ENCODE results near the gene CCSER1.

GRCh38 chr4:90122355-90122748 lies 4.8 kb upstream of the CCSER1 start:
- TF ChIP-seq GABPA (IDR thresholded peaks at IDR 0.05 in 1 of 2, conservative IDR thresholded peaks at IDR 0.05 in 1 of 2) (no peak), CTCF (IDR thresholded peaks at IDR 0.05; ENCODE audit: low read depth, low read length, missing input control) (no peak), SP1 (IDR thresholded peaks at IDR 0.05) (no peak), TAF1 (conservative IDR thresholded peaks at IDR 0.05) (no peak), HNF4A (conservative IDR thresholded peaks at IDR 0.05) (no peak), RXRA (IDR thresholded peaks at IDR 0.05) (no peak)
- TF ChIP-seq, protein P1, sequence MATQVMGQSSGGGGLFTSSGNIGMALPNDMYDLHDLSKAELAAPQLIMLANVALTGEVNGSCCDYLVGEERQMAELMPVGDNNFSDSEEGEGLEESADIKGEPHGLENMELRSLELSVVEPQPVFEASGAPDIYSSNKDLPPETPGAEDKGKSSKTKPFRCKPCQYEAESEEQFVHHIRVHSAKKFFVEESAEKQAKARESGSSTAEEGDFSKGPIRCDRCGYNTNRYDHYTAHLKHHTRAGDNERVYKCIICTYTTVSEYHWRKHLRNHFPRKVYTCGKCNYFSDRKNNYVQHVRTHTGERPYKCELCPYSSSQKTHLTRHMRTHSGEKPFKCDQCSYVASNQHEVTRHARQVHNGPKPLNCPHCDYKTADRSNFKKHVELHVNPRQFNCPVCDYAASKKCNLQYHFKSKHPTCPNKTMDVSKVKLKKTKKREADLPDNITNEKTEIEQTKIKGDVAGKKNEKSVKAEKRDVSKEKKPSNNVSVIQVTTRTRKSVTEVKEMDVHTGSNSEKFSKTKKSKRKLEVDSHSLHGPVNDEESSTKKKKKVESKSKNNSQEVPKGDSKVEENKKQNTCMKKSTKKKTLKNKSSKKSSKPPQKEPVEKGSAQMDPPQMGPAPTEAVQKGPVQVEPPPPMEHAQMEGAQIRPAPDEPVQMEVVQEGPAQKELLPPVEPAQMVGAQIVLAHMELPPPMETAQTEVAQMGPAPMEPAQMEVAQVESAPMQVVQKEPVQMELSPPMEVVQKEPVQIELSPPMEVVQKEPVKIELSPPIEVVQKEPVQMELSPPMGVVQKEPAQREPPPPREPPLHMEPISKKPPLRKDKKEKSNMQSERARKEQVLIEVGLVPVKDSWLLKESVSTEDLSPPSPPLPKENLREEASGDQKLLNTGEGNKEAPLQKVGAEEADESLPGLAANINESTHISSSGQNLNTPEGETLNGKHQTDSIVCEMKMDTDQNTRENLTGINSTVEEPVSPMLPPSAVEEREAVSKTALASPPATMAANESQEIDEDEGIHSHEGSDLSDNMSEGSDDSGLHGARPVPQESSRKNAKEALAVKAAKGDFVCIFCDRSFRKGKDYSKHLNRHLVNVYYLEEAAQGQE (IDR thresholded peaks at IDR 0.05), result no peak
- TF ChIP-seq, protein P2, sequence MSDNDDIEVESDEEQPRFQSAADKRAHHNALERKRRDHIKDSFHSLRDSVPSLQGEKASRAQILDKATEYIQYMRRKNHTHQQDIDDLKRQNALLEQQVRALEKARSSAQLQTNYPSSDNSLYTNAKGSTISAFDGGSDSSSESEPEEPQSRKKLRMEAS (IDR thresholded peaks at IDR 0.05), result no peak

All from liver (tissue), 3 donors.